HG03439 (cell line): ENCODE measurements around the gene DNAJA2.
"Not testable (repeated sequence)": the region's sequence is repeated elsewhere in the genome, so short reads cannot be mapped to it uniquely, and the experiment has no call there.

Experiments
- ATAC-seq: cut with Tn5 transposase; IDR thresholded peaks from one replicate; pipeline ENCODE4 v1.9.1; 2021; ENCODE audit warnings: mild to moderate bottlenecking, moderate library complexity; ENCODE audit not compliant: unreplicated experiment

The DNAJA2 gene

DNA sequence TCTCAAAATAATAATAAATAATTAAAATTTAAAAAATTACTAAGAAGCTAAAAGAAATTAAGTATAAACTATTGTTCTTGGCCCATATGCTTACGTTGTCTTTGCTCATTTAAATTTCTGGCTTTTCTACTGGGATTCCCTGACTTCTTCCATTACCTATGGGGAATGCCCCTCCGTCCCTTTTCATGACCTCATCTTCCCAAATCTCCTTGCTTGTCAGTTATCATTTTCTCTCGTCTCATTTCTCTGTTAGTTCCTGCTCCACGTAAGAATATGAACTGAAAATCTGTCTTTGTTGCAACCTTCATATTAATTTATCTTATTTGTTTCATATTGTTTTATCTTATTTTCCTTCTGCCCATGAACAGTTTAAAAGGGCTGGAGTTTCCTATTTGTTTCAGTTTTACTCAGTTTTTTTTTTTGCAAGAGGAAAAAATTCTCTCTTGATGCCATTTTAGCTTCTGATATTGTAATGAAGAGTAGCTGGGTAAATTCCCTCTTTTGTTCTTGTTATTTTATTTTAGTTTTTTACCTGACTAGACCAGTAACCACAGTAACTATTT is 2.5 kb upstream of the DNAJA2 start:
- ATAC-seq: no peak

DNA sequence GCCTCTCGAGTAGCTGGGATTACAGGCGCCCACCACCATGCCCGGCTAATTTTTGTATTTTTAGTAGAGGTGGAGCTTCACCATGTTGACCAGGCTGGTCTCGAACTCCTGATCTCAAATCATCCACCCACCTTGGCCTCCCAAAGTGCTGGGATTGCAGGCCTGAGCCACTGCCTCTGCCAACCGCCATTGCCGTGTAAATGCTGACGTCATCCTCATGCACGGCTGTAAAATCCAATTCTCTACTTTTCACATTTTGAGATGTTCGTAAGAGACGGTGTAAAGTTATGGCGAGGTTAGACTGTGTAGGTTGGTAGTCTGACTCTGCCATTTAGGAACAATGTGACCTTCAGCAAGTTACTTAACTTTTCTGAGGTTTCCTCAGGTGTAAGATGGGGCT is 1.7 kb upstream of the DNAJA2 start:
- no peak for ATAC-seq

DNA sequence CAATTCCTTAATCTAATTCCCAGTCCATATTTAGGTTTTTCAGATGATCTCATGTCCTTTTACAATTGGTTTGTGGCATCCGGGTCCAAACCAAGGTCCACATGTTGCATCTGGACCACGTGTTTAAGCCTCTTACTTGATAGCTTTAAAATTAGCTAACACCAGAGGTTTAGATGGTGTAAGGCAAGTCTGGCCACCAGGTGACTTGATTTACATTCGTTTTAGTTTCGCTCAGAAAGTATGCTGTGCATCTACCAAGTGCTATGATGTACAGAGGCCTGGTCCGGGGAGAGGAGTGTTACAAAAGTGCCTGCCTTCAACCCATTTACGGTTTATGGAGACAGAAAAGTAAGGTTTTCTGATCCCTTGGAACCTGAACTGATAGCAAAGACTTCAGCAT is 878 bp upstream of the DNAJA2 start:
- peak; percentile 36 for ATAC-seq

DNA sequence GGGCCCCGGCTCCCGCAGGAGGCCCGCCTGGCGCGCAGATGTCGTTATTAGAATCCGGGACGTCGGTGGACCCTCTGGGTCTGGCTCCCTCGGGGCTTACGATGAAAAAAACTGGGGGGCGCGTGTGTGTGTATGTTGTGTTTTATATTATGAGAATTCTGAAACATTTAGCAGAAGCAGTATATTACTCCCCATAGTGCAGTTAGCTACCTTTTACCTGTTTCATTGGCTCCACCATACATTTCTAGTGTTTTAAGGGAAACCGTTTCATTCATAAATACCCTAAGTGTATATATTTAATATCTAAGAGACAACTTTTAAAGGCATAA is 486 bp upstream of the DNAJA2 start:
- no peak for ATAC-seq

DNA sequence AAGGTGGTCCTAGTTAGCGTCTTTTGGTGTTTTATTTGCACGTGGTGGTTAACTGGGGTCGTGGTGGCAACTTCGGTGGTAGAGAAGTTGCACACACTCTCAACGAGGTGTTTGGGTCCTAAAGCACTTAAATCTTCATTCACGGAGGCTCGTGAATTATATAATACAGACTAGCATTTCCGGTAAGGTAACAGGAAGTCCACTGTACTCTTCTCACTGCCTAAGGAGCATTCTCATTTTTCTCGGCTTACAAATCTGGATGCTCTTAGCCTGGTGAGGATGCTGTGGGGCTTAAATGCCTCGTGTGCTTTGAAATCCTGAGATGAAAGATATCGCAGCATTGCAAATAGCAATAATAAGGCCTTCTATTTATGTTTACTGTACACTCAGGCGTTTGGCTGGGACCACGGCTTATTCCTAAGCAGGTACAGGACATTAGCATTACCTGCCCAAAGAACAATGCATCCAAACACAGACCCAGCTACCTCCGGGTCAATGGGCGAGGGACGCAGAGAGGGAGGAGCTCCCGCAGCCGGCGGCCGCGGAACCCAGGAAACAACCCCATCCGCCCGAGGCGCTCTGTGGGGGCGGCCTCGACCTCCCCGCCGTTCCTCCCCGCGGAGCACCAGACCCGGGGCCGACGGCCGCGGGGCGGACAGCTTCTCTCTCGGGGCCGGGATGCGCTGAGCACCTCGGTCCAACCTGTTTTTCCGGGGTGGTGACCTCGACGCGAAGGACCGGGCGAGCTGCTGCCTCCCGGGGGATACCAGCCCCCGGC is 856 bp downstream of the DNAJA2 start:
- peak; percentile 50 for ATAC-seq

DNA sequence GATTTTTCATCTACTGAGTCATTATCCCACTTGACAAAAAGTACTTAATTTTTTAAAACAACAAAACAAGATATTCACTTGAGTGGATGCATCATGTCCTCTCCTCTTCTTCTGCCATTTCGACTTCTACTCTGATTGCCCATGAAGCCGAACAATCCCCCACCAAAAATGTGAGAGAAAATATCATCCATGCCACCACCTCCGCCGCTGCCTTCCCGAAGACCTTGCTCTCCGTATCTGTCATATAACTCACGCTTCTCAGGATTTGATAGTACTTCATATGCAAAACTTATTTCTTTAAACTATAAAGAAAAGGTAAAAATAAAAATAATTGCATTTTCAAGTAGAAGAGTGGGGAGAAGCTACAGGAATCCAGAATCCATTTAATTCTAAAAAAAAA is 2.2 kb downstream of the DNAJA2 start:
- no peak for ATAC-seq

DNA sequence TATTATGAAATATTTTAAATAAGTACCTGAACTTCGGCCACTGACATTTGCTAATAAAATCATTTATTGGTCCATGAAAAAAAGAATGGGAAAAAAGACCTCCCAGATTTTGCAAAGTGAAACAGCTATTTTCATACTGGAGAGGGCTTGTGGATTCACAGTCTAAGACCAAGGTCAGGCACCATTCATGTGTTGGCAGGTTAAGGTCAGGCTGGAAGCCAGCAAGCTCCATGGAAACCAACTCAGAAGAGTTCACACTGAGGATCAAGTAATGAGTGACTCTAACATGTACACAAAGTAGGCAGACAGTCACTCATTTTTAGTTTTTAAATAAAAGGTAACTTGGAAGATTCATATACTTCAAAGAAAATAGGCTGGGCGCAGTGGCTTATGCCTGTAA is 3.4 kb downstream of the DNAJA2 start:
- ATAC-seq: no peak

DNA sequence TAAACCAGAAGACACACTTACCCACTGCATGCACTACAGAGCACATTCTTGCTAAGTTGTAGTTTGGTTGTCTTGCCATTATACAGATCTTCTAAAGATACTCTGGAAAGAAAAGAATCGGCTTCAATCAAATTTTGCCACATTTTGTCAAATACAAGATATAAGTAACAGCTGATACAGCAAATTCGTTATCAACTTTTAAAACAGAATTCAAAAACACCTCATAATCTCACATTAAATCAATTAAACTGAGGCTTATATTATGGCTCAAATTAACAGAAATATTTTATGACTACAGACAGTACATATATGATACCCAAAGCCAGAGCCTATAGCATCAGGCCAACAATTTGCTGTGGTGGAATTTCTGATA is 5.4 kb downstream of the DNAJA2 start:
- no peak for ATAC-seq

DNA sequence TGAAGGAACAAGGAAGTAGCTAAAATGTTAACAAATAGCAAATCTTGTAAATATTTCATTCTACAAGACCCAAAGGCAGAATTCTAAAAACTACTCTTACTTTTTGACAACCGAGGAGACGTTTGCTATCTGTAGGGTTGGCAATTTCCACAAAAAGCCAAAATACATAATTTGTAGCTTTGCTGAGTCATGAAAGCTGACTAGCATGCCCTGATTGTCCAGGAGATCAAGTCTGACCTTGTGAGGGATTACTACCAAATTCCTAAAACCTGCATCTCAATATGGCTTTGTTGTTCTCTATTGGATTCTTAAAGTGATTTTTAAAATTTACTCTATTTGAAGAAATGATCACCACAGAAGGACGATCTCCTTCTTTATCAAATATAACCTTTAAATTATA is 10.8 kb downstream of the DNAJA2 start:
- ATAC-seq: no peak

DNA sequence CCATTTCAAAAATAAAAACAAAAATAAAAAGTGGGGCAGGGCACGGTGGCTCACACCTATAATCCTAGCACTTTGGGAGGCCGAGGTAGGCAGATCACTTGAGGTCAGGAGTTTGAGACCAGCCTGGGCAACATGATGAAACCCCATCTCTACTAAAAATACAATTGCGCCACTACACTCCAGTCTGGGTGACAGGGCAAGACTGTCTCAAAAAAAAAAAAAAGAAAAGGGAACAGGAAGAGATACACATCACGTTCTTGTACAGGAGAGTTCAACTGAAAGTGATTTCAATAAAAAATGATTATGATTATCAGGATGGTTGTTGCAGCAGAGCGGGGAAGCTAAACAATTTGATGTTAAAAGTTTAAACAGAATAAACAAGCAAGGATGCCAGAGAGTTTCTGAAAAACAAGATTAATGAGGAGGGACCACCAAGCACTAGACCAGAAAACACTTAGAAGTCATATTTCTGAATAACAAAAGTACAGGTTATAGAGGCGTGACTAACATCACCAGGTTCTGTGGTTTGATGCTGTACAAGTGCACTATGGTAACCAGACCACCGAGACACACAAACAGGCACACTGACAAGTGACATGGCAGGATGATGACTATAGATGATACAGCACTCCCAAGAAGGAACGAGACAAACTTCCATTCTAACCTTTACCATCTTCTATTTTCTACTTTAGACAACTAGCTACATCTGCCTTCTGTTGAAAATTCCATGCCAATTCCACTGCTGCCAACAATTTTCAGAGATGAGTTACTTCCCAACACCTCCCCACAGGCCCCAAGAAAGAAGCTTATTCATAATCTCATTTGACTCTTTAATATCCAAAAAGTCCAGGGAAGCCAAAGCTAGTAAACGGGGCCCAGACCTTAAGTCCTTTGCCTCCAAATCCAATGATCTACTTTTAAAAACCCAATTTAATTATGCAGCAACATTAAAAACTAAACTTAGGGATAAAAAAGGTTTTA is 11.8 kb downstream of the DNAJA2 start:
- ATAC-seq: no peak

DNA sequence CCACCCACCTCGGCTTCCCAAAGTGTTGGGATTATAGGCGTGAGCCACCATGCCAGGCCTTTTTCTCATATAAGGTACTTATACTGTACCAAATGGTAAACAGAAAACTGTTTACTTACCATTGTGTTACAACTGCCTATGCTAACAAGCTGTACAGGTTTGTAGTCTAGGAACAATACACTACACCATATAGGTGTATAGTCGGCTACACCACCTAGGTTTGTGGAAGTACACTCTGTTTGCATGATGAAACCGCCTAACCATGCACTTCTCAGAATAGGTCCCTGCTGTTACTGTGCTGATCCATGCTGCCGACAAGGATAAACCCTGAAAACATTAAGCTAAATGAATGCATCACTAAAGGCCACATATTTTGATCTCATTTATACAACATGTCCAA is 18.9 kb downstream of the DNAJA2 start:
- ATAC-seq: no peak

DNA sequence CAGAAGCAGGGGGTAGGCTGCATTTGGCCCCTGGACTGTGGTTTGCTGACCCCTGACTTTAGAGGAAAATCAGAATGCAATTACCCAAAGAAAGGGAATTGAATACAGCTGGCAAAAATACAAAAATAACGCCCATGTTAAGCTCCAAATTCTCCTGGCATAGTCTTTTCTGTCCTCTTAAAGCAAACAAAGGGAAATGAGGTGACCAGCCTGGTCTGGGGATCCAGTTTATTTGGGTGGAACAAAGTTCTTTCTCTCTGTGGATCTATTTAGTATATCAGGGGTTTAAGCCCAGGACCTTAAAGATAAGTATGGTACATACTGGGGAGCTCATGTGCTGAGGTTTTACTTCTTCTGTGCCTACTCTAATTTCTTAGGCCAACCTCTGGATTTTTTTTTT is 23.5 kb downstream of the DNAJA2 start:
- no peak for ATAC-seq

DNA sequence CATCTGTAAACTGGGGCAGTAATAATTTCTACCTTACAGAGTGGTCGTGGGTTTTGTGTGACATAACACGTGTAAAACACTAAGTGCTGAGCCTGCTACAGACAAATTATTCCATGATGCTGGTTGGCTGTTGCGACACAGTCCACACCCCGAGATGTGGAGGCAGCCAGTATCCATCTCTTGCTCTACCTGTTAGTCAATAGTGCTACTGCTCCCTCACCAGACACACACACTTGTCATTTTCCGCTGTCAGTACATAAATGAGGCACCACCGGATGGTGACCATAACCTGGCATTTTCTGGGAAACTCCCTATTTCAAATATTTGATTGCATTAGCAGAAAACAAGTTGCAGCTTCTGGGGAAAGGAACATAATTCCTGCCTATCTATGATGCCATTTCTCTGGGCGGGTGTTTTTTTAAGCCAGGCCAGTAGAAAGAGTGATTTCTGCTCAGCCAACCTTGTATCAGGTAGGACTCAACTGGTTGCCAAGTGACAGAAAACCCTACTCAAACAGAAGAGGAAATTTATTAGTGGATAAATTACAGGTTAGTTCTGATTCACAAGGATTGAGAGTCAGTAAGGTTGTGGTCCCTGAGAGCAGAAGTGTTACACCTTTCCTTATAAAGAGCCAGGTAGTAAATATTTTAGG is 24.1 kb downstream of the DNAJA2 start:
- peak; percentile 49 for ATAC-seq

DNA sequence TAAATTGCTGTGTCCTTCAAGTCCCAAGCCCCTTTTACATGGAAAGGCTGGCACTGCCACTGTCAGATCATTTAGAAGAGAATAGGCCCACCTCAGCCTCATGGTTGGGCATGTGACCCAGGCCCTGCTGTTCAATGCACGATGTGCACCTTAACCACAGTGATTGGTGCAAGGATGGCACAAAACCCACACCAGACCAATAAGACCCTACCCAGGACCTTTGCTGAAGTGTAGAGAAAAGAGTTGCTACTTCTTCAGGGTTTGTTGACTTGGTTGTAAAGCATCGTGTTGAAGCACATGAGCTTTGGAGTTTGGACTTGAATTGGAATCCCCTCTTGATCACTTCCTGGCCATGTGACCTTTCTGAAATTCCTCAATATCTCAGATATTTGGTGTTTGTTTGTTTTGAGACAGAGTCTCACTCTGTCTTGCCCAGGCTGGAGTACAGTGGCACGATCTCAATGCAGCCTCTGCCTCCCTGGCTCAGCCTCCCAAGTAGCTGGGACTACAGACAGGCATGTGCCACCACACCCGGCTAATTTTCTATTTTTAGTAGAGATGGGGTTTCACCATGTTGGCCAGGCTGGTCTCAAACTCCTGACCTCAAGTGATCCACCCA is 24.8 kb downstream of the DNAJA2 start:
- no peak for ATAC-seq

DNA sequence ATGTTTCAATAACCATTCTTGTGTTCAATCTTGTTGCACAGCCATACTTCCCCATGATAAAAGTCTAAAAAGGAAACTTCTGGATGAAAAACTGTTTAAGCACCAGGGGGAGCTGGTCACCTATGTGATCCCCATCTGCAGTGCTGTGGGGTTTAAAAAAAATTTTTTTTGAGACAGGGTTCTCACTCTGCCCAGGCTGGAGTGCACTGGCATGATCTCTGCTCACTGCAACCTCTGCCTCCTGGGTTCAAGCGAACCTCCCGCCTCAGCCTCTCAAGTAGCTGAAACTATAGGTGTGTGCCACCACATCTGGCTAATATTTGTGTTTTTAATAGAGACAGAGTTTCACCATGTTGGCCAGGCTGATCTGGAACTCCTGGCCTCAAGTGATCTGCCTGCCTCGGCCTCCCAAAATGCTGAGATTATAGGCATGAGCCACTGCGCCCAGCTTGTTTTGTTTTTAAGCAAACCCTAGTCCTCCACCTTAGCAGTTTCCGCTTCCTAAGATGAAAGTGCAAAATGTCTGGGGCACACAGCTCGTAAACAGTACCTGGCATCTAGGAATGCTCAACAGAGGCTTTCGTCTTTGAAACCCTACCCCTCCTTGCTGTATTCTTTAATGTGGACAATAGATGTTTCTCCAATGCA is 25.4 kb downstream of the DNAJA2 start:
- ATAC-seq: peak; percentile 65

DNA sequence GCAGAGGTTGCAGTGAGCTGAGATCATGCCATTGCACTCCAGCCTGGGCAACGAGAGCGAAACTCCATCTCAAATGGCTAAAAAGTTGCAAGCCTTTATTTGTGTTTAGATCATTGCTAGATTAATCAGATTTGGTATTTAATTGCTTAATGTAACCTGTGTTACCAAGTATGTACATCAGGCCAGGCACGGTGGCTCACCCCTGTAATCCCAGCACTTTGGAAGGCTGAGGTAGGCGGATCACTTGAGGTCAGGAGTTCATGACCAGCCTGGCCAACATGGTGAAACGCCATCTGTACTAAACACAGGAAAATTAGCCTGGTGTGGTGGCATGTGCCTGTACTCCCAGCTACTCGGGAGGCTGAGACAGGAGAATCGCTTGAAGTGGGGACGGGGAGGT is 28.8 kb downstream of the DNAJA2 start:
- not testable (repeated sequence) for ATAC-seq

DNA sequence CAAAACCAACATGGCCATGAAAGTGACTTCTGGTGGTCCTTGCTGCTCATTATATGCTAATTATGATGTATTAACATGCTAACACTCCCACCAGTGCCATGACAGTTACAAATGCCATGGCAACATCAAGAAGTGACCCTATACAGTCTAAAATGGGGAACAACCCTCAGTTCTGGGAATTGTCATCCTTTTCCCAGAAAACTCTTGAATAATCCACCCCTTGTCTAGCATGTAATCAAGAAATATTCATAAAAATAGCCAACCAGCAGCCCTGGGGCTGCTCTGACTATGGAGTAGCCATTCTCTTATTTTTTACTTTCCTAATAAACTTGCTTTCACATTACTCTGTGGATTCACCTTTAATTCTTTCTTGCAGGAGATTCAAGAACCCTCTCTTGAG is 35.9 kb downstream of the DNAJA2 start:
- no peak for ATAC-seq

DNA sequence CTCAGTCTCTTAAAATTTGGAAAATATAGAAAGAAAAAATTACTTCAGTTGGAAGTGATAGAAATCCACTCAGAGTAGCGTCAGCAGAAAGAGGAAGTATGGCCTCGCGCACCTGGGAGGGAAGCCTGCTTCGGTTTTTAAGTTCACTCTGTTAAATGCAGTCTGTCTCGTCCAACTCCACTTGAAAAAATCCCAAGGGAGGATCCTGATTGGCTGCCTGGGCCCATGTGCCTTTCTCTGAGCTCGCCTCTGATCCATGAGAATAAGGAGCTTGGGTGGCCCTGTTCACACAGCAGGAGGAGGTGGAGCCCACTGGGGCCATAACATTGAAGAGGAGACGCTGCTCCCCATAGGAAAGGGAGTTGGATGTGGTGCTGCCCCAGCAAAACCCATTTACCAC is 40.7 kb downstream of the DNAJA2 start:
- ATAC-seq: no peak

DNA sequence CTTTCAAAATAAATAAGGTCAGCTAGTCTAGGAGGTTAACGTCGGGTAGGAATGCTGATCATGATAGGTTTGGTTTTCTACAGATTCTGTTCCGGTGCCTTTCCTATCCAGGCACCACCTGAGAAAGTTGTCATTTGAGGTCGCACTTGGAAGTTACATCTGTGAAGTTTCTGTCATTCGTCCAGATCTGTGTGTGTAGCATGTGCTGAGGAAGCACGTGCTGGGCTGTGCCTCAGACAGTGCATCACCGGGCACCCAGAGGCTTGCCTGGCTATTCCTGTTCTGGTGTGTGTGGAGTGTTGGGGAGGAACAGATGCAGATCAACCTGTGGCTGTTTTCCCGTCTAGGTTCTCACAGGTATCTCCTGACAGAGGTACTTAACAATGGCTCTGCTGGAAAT is 42.6 kb downstream of the DNAJA2 start:
- ATAC-seq: no peak
